WTC11 (cell line): ENCODE data around the gene CHRNA5. TPM values are rescaled to one million over a fixed set of nuclear protein-coding genes. Genes with fewer than 3 reads are reported as not detected.
"Not testable (repeated sequence)": the region's sequence is repeated elsewhere in the genome, so short reads cannot be mapped to it uniquely, and the experiment has no call there.

Experiments
- ATAC-seq: fragments of 200-7000 bp; cut with Tn5 transposase; 2 replicates; pipeline ENCODE4 v1.10.0; 2021; ENCODE audit warnings: mild to moderate bottlenecking, moderate library complexity
- CTCF ChIA-PET: fragments of 300-600 bp; sonication (Branson Sonifier 250); formaldehyde crosslinking; loops from one replicate; lab custom pipeline; 2021; ENCODE audit warnings: antibody characterized with exemption; lab: Charles Lee
- POLR2A ChIA-PET: fragments of 350-600 bp; sonication (Branson Sonifier 250); formaldehyde crosslinking; loops from one replicate; lab custom pipeline; 2021; ENCODE audit warnings: antibody characterized with exemption; lab: Charles Lee
- DNase-seq: peaks from one replicate; pipeline ENCODE4 v3.0.0; 2021; ENCODE audit warnings: low spot score
- H3K27ac Mint-ChIP-seq: 2 replicates; pipeline ENCODE4 v1.8.0; 2021; ENCODE audit warnings: mixed read lengths
- H3K27me3 Mint-ChIP-seq: 2 replicates; pipeline ENCODE4 v1.8.0; 2021; ENCODE audit warnings: low read depth, mild to moderate bottlenecking, moderate library complexity, mixed read lengths
- H3K36me3 Mint-ChIP-seq: 2 replicates; pipeline ENCODE4 v1.8.0; 2021; ENCODE audit warnings: mixed read lengths
- H3K4me1 Mint-ChIP-seq: 2 replicates; pipeline ENCODE4 v1.8.0; 2022; ENCODE audit warnings: mixed read lengths
- H3K4me3 Mint-ChIP-seq: 2 replicates; pipeline ENCODE4 v1.8.0; 2021; ENCODE audit warnings: mild to moderate bottlenecking, moderate library complexity, mixed read lengths
- H3K9me3 Mint-ChIP-seq: 2 replicates; pipeline ENCODE4 v1.8.0; 2021; ENCODE audit warnings: mixed read lengths
- ATF6 ChIP-seq: sonication (generic); formaldehyde crosslinking; IDR thresholded peaks from 2 replicates; pipeline ENCODE4 v1.8.1; 2023; ENCODE audit warnings: mild to moderate bottlenecking, missing genetic modification reagents
- CREB1 ChIP-seq: sonication (generic); formaldehyde crosslinking; IDR thresholded peaks from 2 replicates; pipeline ENCODE4 v1.8.0; 2023; ENCODE audit warnings: mild to moderate bottlenecking, missing genetic modification reagents
- ELF4 ChIP-seq: sonication (generic); formaldehyde crosslinking; IDR thresholded peaks from 2 replicates; pipeline ENCODE4 v1.8.1; 2022; ENCODE audit warnings: low read depth, mild to moderate bottlenecking, moderate library complexity, missing genetic modification reagents
- ZNF219 ChIP-seq: sonication (generic); formaldehyde crosslinking; IDR thresholded peaks from 2 replicates; pipeline ENCODE4 v1.8.0; 2023; ENCODE audit warnings: missing genetic modification reagents, mild to moderate bottlenecking, borderline replicate concordance
- ZNF423 ChIP-seq: fragments of 250-450 bp; sonication (Bioruptor Pico); IDR thresholded peaks from 2 replicates; pipeline ENCODE4 v2.1.2; 2022; ENCODE audit warnings: mild to moderate bottlenecking, moderate library complexity
- total RNA-seq: library from RNA; stranded (reverse); gene quantifications from 3 replicates; pipeline ENCODE4 v1.2.3, GENCODE V29; 2021
- TF ChIP-seq, protein P1 (sequence below): sonication (generic); formaldehyde crosslinking; conservative IDR thresholded peaks from 2 replicates; pipeline ENCODE4 v1.8.1; 2023; ENCODE audit warnings: mild to moderate bottlenecking, low read depth, missing genetic modification reagents, moderate library complexity
- TF ChIP-seq, protein P2 (sequence below): sonication (generic); formaldehyde crosslinking; IDR thresholded peaks from 2 replicates; pipeline ENCODE4 v1.8.1; 2022; ENCODE audit warnings: mild to moderate bottlenecking, moderate library complexity, missing genetic modification reagents
- TF ChIP-seq, protein P3 (sequence below): sonication (generic); formaldehyde crosslinking; IDR thresholded peaks from 2 replicates; pipeline ENCODE4 v1.8.1; 2023; ENCODE audit warnings: mild to moderate bottlenecking, missing genetic modification reagents, moderate library complexity
- TF ChIP-seq, protein P4 (sequence below): fragments of 250-450 bp; sonication (Bioruptor Pico); conservative IDR thresholded peaks from 2 replicates; pipeline ENCODE4 v1.9.0; 2021; ENCODE audit warnings: mild to moderate bottlenecking
- TF ChIP-seq, protein P5 (sequence below): fragments of 250-450 bp; sonication (Bioruptor Pico); IDR thresholded peaks from 2 replicates; pipeline ENCODE4 v1.9.0; 2021; ENCODE audit warnings: mild to moderate bottlenecking
- TF ChIP-seq, protein P6 (sequence below): sonication (generic); formaldehyde crosslinking; IDR thresholded peaks from 2 replicates; pipeline ENCODE4 v1.8.1; 2022; ENCODE audit warnings: missing genetic modification reagents, borderline replicate concordance

CHRNA5 gene
- total RNA-seq, 1 experiment from 2014 or later: 21.0 TPM

GRCh38 chr15:78551902-78552301 is 13.4 kb upstream of the CHRNA5 start (continued):
- TF ChIP-seq, protein P1, sequence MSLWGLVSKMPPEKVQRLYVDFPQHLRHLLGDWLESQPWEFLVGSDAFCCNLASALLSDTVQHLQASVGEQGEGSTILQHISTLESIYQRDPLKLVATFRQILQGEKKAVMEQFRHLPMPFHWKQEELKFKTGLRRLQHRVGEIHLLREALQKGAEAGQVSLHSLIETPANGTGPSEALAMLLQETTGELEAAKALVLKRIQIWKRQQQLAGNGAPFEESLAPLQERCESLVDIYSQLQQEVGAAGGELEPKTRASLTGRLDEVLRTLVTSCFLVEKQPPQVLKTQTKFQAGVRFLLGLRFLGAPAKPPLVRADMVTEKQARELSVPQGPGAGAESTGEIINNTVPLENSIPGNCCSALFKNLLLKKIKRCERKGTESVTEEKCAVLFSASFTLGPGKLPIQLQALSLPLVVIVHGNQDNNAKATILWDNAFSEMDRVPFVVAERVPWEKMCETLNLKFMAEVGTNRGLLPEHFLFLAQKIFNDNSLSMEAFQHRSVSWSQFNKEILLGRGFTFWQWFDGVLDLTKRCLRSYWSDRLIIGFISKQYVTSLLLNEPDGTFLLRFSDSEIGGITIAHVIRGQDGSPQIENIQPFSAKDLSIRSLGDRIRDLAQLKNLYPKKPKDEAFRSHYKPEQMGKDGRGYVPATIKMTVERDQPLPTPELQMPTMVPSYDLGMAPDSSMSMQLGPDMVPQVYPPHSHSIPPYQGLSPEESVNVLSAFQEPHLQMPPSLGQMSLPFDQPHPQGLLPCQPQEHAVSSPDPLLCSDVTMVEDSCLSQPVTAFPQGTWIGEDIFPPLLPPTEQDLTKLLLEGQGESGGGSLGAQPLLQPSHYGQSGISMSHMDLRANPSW (CRISPR knock-in tag): no peak
- TF ChIP-seq, protein P2, sequence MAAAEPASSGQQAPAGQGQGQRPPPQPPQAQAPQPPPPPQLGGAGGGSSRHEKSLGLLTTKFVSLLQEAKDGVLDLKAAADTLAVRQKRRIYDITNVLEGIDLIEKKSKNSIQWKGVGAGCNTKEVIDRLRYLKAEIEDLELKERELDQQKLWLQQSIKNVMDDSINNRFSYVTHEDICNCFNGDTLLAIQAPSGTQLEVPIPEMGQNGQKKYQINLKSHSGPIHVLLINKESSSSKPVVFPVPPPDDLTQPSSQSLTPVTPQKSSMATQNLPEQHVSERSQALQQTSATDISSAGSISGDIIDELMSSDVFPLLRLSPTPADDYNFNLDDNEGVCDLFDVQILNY: no peak
- TF ChIP-seq, protein P3, sequence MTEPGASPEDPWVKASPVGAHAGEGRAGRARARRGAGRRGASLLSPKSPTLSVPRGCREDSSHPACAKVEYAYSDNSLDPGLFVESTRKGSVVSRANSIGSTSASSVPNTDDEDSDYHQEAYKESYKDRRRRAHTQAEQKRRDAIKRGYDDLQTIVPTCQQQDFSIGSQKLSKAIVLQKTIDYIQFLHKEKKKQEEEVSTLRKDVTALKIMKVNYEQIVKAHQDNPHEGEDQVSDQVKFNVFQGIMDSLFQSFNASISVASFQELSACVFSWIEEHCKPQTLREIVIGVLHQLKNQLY (CRISPR knock-in tag): no peak
- no peak for TF ChIP-seq ELF4 (CRISPR knock-in tag)
- no peak for TF ChIP-seq ATF6 (CRISPR knock-in tag)
- TF ChIP-seq, protein P4, sequence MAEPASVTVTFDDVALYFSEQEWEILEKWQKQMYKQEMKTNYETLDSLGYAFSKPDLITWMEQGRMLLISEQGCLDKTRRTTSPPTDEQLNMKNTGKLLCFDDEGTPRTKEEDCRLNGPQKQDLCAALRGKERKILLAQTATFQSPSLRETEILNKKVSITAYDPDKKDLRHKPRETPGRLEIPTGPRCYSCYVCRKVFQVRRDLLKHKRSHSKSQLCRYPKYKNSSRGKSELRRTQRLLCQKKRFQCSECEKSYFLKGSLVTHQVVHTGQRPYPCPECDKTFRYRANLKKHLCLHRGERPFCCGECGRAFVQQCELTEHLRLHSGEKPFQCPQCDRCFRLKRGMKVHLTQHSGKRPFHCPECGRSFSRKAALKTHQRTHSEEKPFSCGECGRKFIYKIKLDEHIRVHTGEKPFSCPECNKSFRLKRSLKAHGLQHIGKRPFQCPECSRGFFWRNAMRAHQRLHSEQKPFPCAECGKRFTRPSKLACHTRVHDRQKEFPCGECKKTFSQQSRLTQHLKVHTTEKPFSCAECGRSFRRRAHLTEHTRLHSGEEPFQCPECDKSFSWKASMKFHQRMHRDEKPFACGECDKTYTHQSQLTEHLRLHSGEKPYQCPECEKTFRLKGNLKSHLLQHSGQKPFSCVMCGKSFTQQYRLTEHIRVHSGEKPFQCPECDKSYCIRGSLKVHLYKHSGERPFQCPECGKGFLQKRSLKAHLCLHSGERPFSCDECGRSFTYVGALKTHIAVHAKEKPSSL (CRISPR knock-in tag): no peak
- TF ChIP-seq CREB1 (CRISPR knock-in tag): no peak
- TF ChIP-seq, protein P5, sequence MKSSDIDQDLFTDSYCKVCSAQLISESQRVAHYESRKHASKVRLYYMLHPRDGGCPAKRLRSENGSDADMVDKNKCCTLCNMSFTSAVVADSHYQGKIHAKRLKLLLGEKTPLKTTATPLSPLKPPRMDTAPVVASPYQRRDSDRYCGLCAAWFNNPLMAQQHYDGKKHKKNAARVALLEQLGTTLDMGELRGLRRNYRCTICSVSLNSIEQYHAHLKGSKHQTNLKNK: no peak
- TF ChIP-seq, all 79 proteins: peak for 0

DNA sequence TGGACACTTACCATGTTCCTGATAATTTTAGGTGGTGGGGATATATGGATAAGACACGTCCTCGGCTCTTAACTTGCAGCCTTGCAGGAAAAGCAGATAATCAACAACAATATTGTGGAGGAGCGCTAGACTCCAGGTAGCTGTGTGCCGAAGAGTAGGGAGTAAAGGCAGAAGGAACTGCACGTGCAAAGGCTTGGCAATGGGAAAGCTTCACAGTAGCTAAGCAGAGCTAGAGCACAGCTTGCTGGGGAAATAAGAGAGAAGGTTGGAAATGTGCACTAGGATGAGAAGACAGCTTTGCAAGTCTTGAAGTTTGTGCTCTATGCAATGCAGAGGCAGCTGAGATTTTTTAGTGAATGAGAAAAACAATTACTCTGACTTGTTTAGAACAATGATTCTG is 12.7 kb upstream of the CHRNA5 start:
- H3K9me3 Mint-ChIP-seq: peaks cover 1% of the 10 kb centered on the region; the same call in 1 of the 2 replicates
- POLR2A ChIA-PET: interaction anchor here (1.1 kb wide), 1 partner anchor 13 kb away, joined by 11 read pairs; the partner anchor contains the start of gene CHRNA5
- 0 out of 2 replicates have a peak, but pooled peaks have one; percentile 30 for ATAC-seq

GRCh38 chr15:78560201-78560600 is 5.1 kb upstream of the CHRNA5 start:
- ATAC-seq, POLR2A ChIA-PET, H3K27me3 Mint-ChIP-seq, H3K4me3 Mint-ChIP-seq, H3K36me3 Mint-ChIP-seq, H3K27ac Mint-ChIP-seq, DNase-seq, H3K9me3 Mint-ChIP-seq: not testable (repeated sequence)
- H3K4me1 Mint-ChIP-seq: peaks cover 11% of the 10 kb centered on the region
- CTCF ChIA-PET: interaction anchor here (1.1 kb wide), 1 partner anchor 20 kb away, joined by 3 read pairs; no protein-coding TSS in a partner anchor

More for the DNA sequence above, 12.7 kb upstream of the CHRNA5 start:
- no peaks in the 10 kb centered on the region for H3K27me3 Mint-ChIP-seq
- TF ChIP-seq ZNF219: no peak
- TF ChIP-seq, protein P6, sequence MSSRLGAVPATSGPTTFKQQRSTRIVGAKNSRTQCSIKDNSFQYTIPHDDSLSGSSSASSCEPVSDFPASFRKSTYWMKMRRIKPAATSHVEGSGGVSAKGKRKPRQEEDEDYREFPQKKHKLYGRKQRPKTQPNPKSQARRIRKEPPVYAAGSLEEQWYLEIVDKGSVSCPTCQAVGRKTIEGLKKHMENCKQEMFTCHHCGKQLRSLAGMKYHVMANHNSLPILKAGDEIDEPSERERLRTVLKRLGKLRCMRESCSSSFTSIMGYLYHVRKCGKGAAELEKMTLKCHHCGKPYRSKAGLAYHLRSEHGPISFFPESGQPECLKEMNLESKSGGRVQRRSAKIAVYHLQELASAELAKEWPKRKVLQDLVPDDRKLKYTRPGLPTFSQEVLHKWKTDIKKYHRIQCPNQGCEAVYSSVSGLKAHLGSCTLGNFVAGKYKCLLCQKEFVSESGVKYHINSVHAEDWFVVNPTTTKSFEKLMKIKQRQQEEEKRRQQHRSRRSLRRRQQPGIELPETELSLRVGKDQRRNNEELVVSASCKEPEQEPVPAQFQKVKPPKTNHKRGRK: no peak
- TF ChIP-seq ZNF423 (CRISPR knock-in tag): no peak
- DNase-seq: no peak
- peaks cover 4% of the 10 kb centered on the region for H3K4me1 Mint-ChIP-seq
- H3K27ac Mint-ChIP-seq: no peak overlapping the region
- CTCF ChIA-PET: interaction anchor here (1.1 to 1.4 kb wide), 2 partner anchors 13 to 244 kb away, joined by 3 to 4 read pairs; partner anchors contain the start of gene CHRNA5
- H3K36me3 Mint-ChIP-seq: peaks cover 20% of the 10 kb centered on the region
- no peak overlapping the region for H3K4me3 Mint-ChIP-seq
